SU-DHL-6 (cell line): ENCODE results near the gene CPNE8.
A peak's percentile ranks its signal among the peaks of the same experiment; 100 is the strongest.

Experiments
- H2AFZ ChIP-seq: fragments of 200-600 bp; sonication (generic); 2 replicates; pipeline ENCODE4 v1.6.1; 2014; ENCODE audit warnings: low read depth, mild to moderate bottlenecking, moderate library complexity, mixed read lengths, antibody characterized with exemption, low read length; ENCODE audit not compliant: severe bottlenecking
- H3F3A ChIP-seq: fragments of 200-600 bp; shearing (Covaris generic); 2 replicates; pipeline ENCODE4 v1.6.0; 2016; ENCODE audit warnings: antibody characterized with exemption, mild to moderate bottlenecking; ENCODE audit not compliant: insufficient read depth
- H3K27ac ChIP-seq: fragments of 200-600 bp; sonication (generic); 2 replicates; pipeline ENCODE4 v1.5.1; 2016; ENCODE audit warnings: low read depth, mild to moderate bottlenecking, low read length, moderate library complexity, mixed read lengths
- H3K27me3 ChIP-seq: fragments of 200-600 bp; sonication (generic), shearing (Covaris generic); 2 replicates; pipeline ENCODE4 v1.6.0; 2014; ENCODE audit warnings: mild to moderate bottlenecking, low read length
- H3K36me3 ChIP-seq: fragments of 200-600 bp; sonication (generic); 2 replicates; pipeline ENCODE4 v1.6.1; 2014; ENCODE audit warnings: mild to moderate bottlenecking, low read length, mixed read lengths
- H3K4me2 ChIP-seq: fragments of 300-600, 200-600 bp; shearing (Covaris generic), sonication (generic); 2 replicates; pipeline ENCODE4 v1.6.0; 2014; ENCODE audit warnings: low read length, low read depth, mild to moderate bottlenecking; ENCODE audit not compliant: poor library complexity, severe bottlenecking
- H3K4me3 ChIP-seq: fragments of 200-600 bp; sonication (generic); 2 replicates; pipeline ENCODE4 v1.5.1; 2014; ENCODE audit warnings: antibody characterized with exemption, low read length, mild to moderate bottlenecking, mixed read lengths; ENCODE audit not compliant: insufficient read depth, poor library complexity, severe bottlenecking
- H3K79me2 ChIP-seq: fragments of 200-600 bp; sonication (generic); 2 replicates; pipeline ENCODE4 v1.6.1; 2014; ENCODE audit warnings: mild to moderate bottlenecking, low read length, moderate library complexity; ENCODE audit not compliant: insufficient read depth
- H3K9ac ChIP-seq: fragments of 200-600 bp; sonication (generic); 2 replicates; pipeline ENCODE4 v1.7.0; 2014; ENCODE audit warnings: mild to moderate bottlenecking, low read length
- H3K9me2 ChIP-seq: fragments of 200-600 bp; sonication (generic); replicated peaks from 2 replicates; pipeline ENCODE4 v1.6.1; 2014; ENCODE audit warnings: low read length; ENCODE audit not compliant: insufficient read depth
- H3K9me3 ChIP-seq: fragments of 200-600 bp; sonication (generic); 2 replicates; pipeline ENCODE4 v1.6.1; 2014; ENCODE audit warnings: low read length, mixed read lengths; ENCODE audit not compliant: insufficient read depth
- H4K20me1 ChIP-seq: fragments of 200-600 bp; sonication (generic); 2 replicates; pipeline ENCODE4 v1.6.1; 2014; ENCODE audit warnings: low read depth, mild to moderate bottlenecking, antibody characterized with exemption, low read length, moderate library complexity, mixed read lengths
- CTCF ChIP-seq: fragments of 200-600 bp; sonication (generic); IDR thresholded peaks from one replicate; pipeline ENCODE4 v1.5.1; 2017; ENCODE audit warnings: antibody characterized with exemption, mild to moderate bottlenecking, low read length, moderate library complexity; ENCODE audit not compliant: insufficient read depth, poor library complexity, severe bottlenecking
- EZH2phosphoT487 ChIP-seq: fragments of 200-600 bp; sonication (generic), shearing (Covaris generic); conservative IDR thresholded peaks from 2 replicates; pipeline ENCODE4 v1.6.1; 2018; ENCODE audit warnings: mild to moderate bottlenecking, antibody characterized with exemption, low read length, moderate library complexity, mixed read lengths

Gene CPNE8

DNA sequence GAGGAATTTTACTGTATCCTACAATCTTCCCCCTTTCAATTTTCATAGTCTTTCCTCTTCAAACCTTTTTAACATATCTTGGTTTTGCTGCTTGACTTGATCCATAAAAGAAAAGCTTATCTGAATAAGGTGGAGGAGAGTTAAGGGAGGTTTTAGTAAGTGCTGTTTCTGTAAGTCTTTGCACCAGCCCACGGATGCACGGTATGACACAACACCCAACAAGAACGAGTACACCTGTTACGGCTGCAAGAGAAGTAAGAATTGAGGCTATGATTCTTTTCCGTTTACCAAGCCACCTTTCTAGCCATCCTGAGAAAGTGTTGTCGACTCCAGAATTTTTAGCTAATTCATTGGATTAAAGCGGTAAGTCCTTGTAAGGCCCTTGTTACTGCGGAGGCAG, 26.1 kb upstream of the CPNE8 start:
- no peaks in the 10 kb centered on the region for H3K27me3 ChIP-seq
- H3K9me2 ChIP-seq = 0 out of 2 replicates have a peak, but pooled peaks cover 2% of the 10 kb centered on the region

DNA sequence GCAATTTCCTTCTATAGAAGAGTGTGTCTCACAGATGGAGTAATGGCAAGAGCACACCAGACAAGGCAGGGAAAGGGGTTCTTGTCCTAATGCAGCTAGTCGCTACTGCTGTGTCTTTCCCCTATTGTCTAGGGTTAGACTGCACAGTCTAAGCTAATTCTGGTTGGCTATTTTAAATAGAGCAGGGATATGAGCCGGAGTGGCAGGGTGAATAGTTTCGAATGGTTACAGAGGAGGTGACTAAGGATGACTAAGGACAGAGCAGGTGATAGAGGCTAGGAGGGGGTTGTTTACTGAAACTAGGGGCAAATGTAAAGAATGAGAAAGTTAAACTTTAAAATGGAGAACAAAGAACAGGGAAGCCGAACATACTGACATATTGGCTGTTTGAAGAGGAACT, 25.6 kb upstream of the CPNE8 start:
- Histone ChIP-seq H3K9me2 (0 out of 2 replicates have a peak, but pooled peaks cover 2% of the 10 kb centered on the region), H3K9ac (no peak overlapping the region), H3K27ac (no peak overlapping the region), H3K4me3 (no peak overlapping the region), H3K79me2 (no peaks in the 10 kb centered on the region), H3F3A (no peaks in the 10 kb centered on the region), H3K4me2 (no peak overlapping the region), H2AFZ (no peak overlapping the region), H3K27me3 (no peaks in the 10 kb centered on the region), H4K20me1 (no peaks in the 10 kb centered on the region), H3K36me3 (no peaks in the 10 kb centered on the region), H3K9me3 (no peaks in the 10 kb centered on the region)
- TF ChIP-seq EZH2phosphoT487 (no peak), CTCF (no peak)

More for the DNA sequence above, 26.1 kb upstream of the CPNE8 start:
- Histone ChIP-seq H3K4me3 (no peak overlapping the region), H3K27ac (no peak overlapping the region), H3F3A (no peaks in the 10 kb centered on the region), H3K36me3 (no peaks in the 10 kb centered on the region), H3K79me2 (no peaks in the 10 kb centered on the region), H3K9me3 (no peaks in the 10 kb centered on the region), H3K9ac (no peak overlapping the region), H4K20me1 (no peaks in the 10 kb centered on the region), H2AFZ (no peak overlapping the region), H3K4me2 (no peak overlapping the region)
- no peak for TF ChIP-seq EZH2phosphoT487

GRCh38 chr12:38926501-38926900, 21.1 kb upstream of the CPNE8 start:
- Histone ChIP-seq H3K4me3 (no peak overlapping the region), H3K27ac (no peak overlapping the region), H3K79me2 (no peaks in the 10 kb centered on the region), H3K9ac (no peak overlapping the region), H3K4me2 (no peak overlapping the region), H3K9me2 (0 out of 2 replicates have a peak, but pooled peaks cover 2% of the 10 kb centered on the region), H3F3A (no peaks in the 10 kb centered on the region), H2AFZ (no peak overlapping the region), H4K20me1 (no peaks in the 10 kb centered on the region), H3K27me3 (no peaks in the 10 kb centered on the region), H3K36me3 (no peaks in the 10 kb centered on the region), H3K9me3 (no peaks in the 10 kb centered on the region)
- TF ChIP-seq EZH2phosphoT487 (no peak), CTCF (no peak)

DNA sequence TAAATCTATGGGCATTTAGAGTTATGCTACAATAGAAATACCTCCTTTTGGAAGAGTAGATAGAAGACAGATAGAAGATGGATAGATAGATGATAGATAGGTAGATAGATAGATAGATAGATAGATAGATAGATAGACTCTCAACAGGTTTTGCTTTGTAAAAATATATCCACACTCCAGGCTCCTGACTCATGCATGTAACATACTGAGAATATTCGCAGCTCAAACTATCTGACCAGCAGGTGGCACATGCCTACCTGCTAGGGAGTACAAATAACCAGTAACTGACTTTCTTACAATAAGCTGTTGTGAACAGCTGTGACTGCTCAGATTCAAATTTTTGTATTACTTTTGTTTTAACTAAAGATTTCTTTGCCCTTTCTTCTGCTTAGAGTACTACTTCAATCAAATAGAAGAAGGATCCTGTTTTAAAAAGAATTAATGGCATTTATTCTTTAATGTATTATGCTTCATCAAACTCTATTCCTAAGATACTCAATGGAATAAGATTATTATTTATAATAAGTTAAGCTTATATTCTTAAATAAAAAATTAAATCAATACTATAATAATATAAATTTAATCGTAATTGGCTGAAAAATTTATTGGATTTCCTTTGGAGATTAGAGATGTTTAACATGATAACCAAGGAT, 15.8 kb upstream of the CPNE8 start:
- H3K9me2 ChIP-seq = no peaks in the 10 kb centered on the region
- no peak overlapping the region for H3K9ac ChIP-seq
- no peaks in the 10 kb centered on the region for H3F3A ChIP-seq
- H3K27me3 ChIP-seq = no peaks in the 10 kb centered on the region
- H3K4me2 ChIP-seq = no peak overlapping the region
- H2AFZ ChIP-seq = no peak overlapping the region
- TF ChIP-seq EZH2phosphoT487 (no peak), CTCF (peak; percentile 32)
- no peaks in the 10 kb centered on the region for H3K36me3 ChIP-seq
- H3K4me3 ChIP-seq = no peak overlapping the region
- no peaks in the 10 kb centered on the region for H4K20me1 ChIP-seq
- no peaks in the 10 kb centered on the region for H3K9me3 ChIP-seq
- no peaks in the 10 kb centered on the region for H3K79me2 ChIP-seq
- no peak overlapping the region for H3K27ac ChIP-seq
